Lower leg skin (tissue), 4 donors: Measurements from ENCODE around the gene PALB2. TPM values are rescaled to one million over a fixed set of nuclear protein-coding genes. Genes with fewer than 3 reads are reported as not detected.

Source experiments
- DNase-seq, 2 donors: peaks; one replicate each; pipeline ENCODE4 v3.0.0-alpha.2; 2019; ENCODE audit warnings: low spot score in 2 of 2
- H3K4me3 ChIP-seq: fragments of 200-600 bp; sonication (generic); 2 replicates; pipeline ENCODE4 v1.5.1; 2017; ENCODE audit warnings: mild to moderate bottlenecking, low read depth; ENCODE audit not compliant: poor library complexity, severe bottlenecking
- POLR2A ChIP-seq, 2 donors: fragments of 450-650 bp; IDR thresholded peaks; one replicate each; pipeline ENCODE4 v1.6.1; 2016 to 2017; ENCODE audit warnings: antibody characterized with exemption in 2 of 2, mild to moderate bottlenecking in 1 of 2, moderate library complexity in 1 of 2
- WGBS, 2 donors: methylation state at CpG; one replicate each; pipeline ENCODE4 v1.1.5; 2018; 5-methylcytosine and 5-hydroxymethylcytosine counted together
- intact Hi-C: fragments of 100-400 bp; cut with DNase I; formaldehyde crosslinking; loops from one replicate; pipeline ENCODE4 v1.15.0; 2023; ENCODE audit warnings: low total_unique reads
- total RNA-seq, 4 donors: library from RNA; depleted of rRNA; stranded (reverse); fragments of >200 nt; gene quantifications; one replicate each; pipeline ENCODE4 v1.1.0, GENCODE V29; 2016
- TF ChIP-seq, protein P1 (sequence below), 3 donors: fragments of 450-650 bp; IDR thresholded peaks; one replicate each; pipeline ENCODE4 v1.5.1; 2016; ENCODE audit warnings: antibody characterized with exemption in 3 of 3, mild to moderate bottlenecking in 3 of 3, moderate library complexity in 2 of 3

PALB2 gene
- total RNA-seq, 4 donors from 2014 or later: 10.9 to 16.3 (median 13.0) TPM

GRCh38 chr16:23663918-23664317 lies 22.8 kb upstream of the PALB2 start:
- H3K4me3 ChIP-seq: no peak overlapping the region
- DNase-seq: peak in 1 of 2 donors; percentile 8
- intact Hi-C loops: no loop called here
- 92 to 99% methylated on average over 2 of the region's 2 CpGs for WGBS, 2 donors
- no peak for TF ChIP-seq POLR2A (IDR thresholded peaks at IDR 0.05)
- TF ChIP-seq, protein P1, sequence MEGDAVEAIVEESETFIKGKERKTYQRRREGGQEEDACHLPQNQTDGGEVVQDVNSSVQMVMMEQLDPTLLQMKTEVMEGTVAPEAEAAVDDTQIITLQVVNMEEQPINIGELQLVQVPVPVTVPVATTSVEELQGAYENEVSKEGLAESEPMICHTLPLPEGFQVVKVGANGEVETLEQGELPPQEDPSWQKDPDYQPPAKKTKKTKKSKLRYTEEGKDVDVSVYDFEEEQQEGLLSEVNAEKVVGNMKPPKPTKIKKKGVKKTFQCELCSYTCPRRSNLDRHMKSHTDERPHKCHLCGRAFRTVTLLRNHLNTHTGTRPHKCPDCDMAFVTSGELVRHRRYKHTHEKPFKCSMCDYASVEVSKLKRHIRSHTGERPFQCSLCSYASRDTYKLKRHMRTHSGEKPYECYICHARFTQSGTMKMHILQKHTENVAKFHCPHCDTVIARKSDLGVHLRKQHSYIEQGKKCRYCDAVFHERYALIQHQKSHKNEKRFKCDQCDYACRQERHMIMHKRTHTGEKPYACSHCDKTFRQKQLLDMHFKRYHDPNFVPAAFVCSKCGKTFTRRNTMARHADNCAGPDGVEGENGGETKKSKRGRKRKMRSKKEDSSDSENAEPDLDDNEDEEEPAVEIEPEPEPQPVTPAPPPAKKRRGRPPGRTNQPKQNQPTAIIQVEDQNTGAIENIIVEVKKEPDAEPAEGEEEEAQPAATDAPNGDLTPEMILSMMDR (IDR thresholded peaks at IDR 0.05): no peak

DNA sequence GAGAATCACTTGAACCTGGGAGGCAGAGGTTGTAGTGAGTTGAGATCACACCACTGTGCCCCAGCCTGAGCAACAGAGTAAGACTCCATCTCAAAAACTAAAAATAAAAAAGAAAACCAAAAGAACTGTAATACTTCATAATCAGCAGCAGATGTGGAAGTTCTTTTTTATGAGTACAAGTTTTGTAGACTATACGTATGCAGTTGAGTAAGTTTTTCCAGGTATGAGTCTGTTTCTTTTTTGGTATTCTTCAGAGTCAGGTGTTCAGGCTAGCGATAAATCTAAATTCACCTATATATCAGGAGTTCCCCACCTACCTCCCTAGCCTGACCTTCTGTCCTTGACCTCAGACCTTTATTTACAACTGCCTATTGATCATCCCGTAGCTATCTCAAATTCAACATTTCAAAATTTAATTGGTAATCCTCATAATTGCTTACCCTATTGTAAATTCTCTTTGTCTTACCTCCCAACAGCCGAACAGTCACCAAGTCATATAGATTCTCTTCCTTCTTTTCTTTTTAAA lies 10.9 kb upstream of the PALB2 start:
- no peak overlapping the region for H3K4me3 ChIP-seq
- no peak for TF ChIP-seq POLR2A (IDR thresholded peaks at IDR 0.05)
- TF ChIP-seq, protein P1 (IDR thresholded peaks at IDR 0.05): no peak
- no peak for DNase-seq
- intact Hi-C loops: no loop called here
- WGBS, 2 donors: 91 to 93% methylated on average over 4 of the region's 4 CpGs

GRCh38 chr16:23650674-23651416 lies 9.7 kb upstream of the PALB2 start:
- DNase-seq: no peak
- no peak overlapping the region for H3K4me3 ChIP-seq
- intact Hi-C loops: no loop called here
- WGBS, 2 donors: 79 to 83% methylated on average over 4 of the region's 4 CpGs
- TF ChIP-seq POLR2A (IDR thresholded peaks at IDR 0.05): no peak
- TF ChIP-seq, protein P1 (IDR thresholded peaks at IDR 0.05): no peak

DNA sequence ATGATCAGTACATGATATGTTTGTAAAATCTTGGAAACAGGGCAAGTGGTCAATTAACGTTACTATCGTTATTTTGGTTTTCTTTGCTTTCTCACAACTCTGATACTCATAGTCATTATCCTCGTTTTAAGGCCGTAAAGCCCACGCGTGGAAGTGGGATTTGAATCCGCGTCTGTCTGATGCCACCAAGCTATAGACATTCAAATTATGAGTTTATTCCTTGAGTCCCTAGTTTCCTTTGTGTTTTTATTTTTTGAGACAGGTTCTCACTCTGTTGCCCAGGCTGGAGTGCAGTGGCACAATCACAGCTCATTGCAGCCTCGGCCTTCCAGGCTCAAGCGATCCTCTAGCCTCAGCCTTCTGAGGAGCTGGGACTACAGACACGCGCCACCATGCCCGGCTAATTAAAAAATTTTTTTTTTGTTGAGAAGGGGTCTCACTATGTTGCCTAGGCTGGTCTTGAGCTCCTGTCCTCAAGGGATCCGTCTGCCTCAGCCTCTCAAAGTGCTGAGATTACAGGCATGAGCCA lies 1.2 kb upstream of the PALB2 start:
- H3K4me3 ChIP-seq: no peak overlapping the region
- DNase-seq: no peak
- 72 to 79% methylated on average over 14 of the region's 14 CpGs for WGBS, 2 donors
- intact Hi-C loops: no loop called here
- TF ChIP-seq, protein P1 (IDR thresholded peaks at IDR 0.05): no peak
- TF ChIP-seq POLR2A (IDR thresholded peaks at IDR 0.05): no peak

DNA sequence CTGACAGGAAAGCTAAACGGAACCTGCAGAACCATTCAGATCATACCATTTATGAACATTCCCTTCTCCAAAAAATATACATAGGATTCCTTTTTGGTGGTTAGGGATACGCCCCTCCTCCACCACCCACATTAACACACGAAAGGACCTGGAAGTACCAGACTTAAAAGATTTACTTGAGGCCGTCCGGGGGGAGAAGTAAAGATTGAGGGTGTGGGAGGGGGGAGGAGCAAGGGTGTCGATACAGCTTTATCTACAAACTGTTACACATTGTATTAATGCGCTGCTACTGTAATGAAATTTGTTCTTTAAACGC lies 537 bp downstream of the PALB2 start:
- TF ChIP-seq, protein P1 (IDR thresholded peaks at IDR 0.05): no peak
- TF ChIP-seq POLR2A (IDR thresholded peaks at IDR 0.05): no peak
- WGBS, 2 donors: 0 to 1% methylated on average over 8 of the region's 8 CpGs
- peak overlapping the region; percentile 89 for H3K4me3 ChIP-seq
- intact Hi-C loops: no loop called here
- no peak for DNase-seq
